ENCODE measurements around the gene CTAGE9.

CTAGE9 gene

GRCh38 chr6:131660195-131660594 is 50.6 kb downstream of the CTAGE9 start:
- DNase-seq = no peak

Data from NCI-H526 (cell line).